Kidney (tissue), 14 donors: ENCODE measurements around the gene DIDO1. TPM values are rescaled to one million over a fixed set of nuclear protein-coding genes. Genes with fewer than 3 reads are reported as not detected.

Experiments
- DNase-seq, 5 donors: peaks; one replicate each; pipeline ENCODE4 v3.0.0-alpha.2; 2013 to 2020
- FAIRE-seq: peaks from 2 replicates; lab custom pipeline; 2012; peaks lifted over from hg19 to GRCh38; lab: Jason Lieb, UNC
- H3K27ac ChIP-seq, 2 donors: one replicate each; pipeline ENCODE4 v1.7.0; 2013; ENCODE audit warnings: low read depth in 2 of 2, low read length in 2 of 2, inconsistent platforms in 1 of 2
- H3K27me3 ChIP-seq: one replicate; pipeline ENCODE4 v1.7.1; 2013; ENCODE audit warnings: low read length, inconsistent platforms; ENCODE audit not compliant: control insufficient read depth, insufficient read depth
- H3K36me3 ChIP-seq, 3 donors: one replicate each; pipeline versions ENCODE4 v1.7.0 to v1.7.1; 2013; ENCODE audit warnings: low read length in 3 of 3, control low read depth in 1 of 3, inconsistent platforms in 1 of 3; ENCODE audit not compliant: insufficient read depth in 3 of 3, control insufficient read depth in 2 of 3
- H3K4me1 ChIP-seq, 3 donors: one replicate each; pipeline versions ENCODE4 v1.7.0 to v1.7.1; 2013; ENCODE audit warnings: low read length in 3 of 3, inconsistent platforms in 1 of 3, low read depth in 1 of 3; ENCODE audit not compliant: control insufficient read depth in 2 of 3, insufficient read depth in 2 of 3
- H3K4me3 ChIP-seq, 3 donors: one replicate each; pipeline versions ENCODE4 v1.7.0 to v1.8.1; 2013; ENCODE audit warnings: low read length in 3 of 3, control low read depth in 1 of 3, inconsistent platforms in 1 of 3
- H3K9ac ChIP-seq, 3 donors: one replicate each; pipeline versions ENCODE4 v1.7.0 to v1.7.1; 2013; ENCODE audit warnings: low read length in 3 of 3, control low read depth in 1 of 3, inconsistent platforms in 1 of 3
- H3K9me3 ChIP-seq, 3 donors: one replicate each; pipeline versions ENCODE4 v1.7.0 to v1.7.1; 2013; ENCODE audit warnings: low read length in 3 of 3, control low read depth in 1 of 3, inconsistent platforms in 1 of 3; ENCODE audit not compliant: control insufficient read depth in 2 of 3, insufficient read depth in 1 of 3
- intact Hi-C: fragments of 100-400 bp; cut with DNase I; formaldehyde crosslinking; loops from one replicate; pipeline ENCODE4 v1.11.1; 2022
- polyA plus RNA-seq: library from polyadenylated mRNA; stranded (reverse); fragments of 350-450 nt; fragmentation: Illumina TruSeq; extraction: RNeasy Lipid Tissue Mini Kit (QIAGEN cat#74804); gene quantifications from one replicate; pipeline ENCODE4 v1.2.3, GENCODE V29; 2014; ENCODE audit warnings: low read depth, low replicate concordance; ENCODE audit not compliant: insufficient read depth
- total RNA-seq: library from RNA; stranded (reverse); fragmentation: NEBNext Ultra II Directional; extraction: Animal tissue kit (Norgen Biotek cat#: 25700); gene quantifications from one replicate; pipeline ENCODE4 v1.2.1, GENCODE V29; 2021
- TF ChIP-seq, protein P1 (sequence below): IDR thresholded peaks from 3 replicates; pipeline ENCODE4 v1.5.1; 2012; ENCODE audit warnings: mild to moderate bottlenecking, moderate library complexity, borderline replicate concordance; ENCODE audit not compliant: insufficient read depth; ENCODE audit errors: extremely low read depth
- donor health status: control.
- donor health status: control.
- donor health status: control.
- donor health status: control.
- donor health status: control.
- donor health status: DM: yes; HTN: yes; CAD: no.
- donor health status: Normal renal cell carcinoma (clear cell type).

Gene DIDO1
- total and polyA plus RNA-seq, 2 donors from 2014 or later = 23.0 to 67.9 TPM

DNA sequence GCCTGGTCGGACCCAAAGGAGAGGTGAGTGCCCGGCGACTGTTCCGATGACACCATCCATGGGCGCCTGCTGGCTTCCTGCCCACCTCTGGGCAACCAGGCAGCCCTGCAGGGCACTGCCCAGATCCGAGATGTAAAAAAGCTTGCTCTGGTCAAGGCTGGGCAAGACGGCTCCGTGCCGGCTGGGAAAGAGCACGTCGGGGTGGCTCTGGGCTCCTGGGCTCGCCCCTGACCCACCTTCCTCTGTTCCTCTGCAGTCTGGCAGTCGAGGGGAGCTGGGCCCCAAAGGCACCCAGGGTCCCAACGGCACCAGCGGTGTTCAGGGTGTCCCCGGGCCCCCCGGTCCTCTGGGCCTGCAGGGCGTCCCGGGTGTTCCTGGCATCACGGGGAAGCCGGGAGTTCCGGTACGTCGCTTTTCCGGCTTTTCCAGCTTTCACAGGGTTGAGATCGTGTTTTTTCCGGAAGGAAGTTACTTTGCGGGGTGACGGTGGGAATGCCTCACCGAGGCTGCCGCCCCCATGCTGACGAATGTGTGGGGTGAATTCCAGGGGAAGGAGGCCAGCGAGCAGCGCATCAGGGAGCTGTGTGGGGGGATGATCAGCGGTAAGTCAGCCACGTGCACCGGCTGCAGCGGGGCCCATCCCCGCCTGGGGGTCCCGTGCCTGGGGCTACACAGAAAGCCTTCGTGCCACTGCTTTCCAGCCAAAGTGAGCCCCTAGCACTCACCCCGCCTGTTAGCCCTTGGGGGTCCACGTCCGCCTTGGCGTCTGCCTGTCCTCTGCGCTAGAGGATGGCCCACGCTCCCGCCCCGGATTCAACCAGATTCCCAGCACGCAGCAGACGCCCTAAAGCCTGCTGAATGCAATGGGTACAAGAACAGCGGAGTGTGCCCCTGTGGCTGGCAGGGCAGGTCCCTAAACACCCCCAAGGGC lies 90.1 kb downstream of the DIDO1 start:
- TF ChIP-seq, protein P1, sequence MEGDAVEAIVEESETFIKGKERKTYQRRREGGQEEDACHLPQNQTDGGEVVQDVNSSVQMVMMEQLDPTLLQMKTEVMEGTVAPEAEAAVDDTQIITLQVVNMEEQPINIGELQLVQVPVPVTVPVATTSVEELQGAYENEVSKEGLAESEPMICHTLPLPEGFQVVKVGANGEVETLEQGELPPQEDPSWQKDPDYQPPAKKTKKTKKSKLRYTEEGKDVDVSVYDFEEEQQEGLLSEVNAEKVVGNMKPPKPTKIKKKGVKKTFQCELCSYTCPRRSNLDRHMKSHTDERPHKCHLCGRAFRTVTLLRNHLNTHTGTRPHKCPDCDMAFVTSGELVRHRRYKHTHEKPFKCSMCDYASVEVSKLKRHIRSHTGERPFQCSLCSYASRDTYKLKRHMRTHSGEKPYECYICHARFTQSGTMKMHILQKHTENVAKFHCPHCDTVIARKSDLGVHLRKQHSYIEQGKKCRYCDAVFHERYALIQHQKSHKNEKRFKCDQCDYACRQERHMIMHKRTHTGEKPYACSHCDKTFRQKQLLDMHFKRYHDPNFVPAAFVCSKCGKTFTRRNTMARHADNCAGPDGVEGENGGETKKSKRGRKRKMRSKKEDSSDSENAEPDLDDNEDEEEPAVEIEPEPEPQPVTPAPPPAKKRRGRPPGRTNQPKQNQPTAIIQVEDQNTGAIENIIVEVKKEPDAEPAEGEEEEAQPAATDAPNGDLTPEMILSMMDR = no peak
- DNase-seq (peak; percentile 62 to 77 (median 70)), FAIRE-seq (no peak)
- Histone ChIP-seq H3K4me3 (no peak overlapping the region), H3K36me3 (no peaks in the 10 kb centered on the region), H3K9me3 (no peaks in the 10 kb centered on the region), H3K27me3 (no peaks in the 10 kb centered on the region), H3K4me1 (peaks cover 0 to 13% (median 2%) of the 10 kb centered on the region in 3 donors), H3K27ac (no peak overlapping the region), H3K9ac (no peak overlapping the region)
- intact Hi-C loops = no loop called here

DNA sequence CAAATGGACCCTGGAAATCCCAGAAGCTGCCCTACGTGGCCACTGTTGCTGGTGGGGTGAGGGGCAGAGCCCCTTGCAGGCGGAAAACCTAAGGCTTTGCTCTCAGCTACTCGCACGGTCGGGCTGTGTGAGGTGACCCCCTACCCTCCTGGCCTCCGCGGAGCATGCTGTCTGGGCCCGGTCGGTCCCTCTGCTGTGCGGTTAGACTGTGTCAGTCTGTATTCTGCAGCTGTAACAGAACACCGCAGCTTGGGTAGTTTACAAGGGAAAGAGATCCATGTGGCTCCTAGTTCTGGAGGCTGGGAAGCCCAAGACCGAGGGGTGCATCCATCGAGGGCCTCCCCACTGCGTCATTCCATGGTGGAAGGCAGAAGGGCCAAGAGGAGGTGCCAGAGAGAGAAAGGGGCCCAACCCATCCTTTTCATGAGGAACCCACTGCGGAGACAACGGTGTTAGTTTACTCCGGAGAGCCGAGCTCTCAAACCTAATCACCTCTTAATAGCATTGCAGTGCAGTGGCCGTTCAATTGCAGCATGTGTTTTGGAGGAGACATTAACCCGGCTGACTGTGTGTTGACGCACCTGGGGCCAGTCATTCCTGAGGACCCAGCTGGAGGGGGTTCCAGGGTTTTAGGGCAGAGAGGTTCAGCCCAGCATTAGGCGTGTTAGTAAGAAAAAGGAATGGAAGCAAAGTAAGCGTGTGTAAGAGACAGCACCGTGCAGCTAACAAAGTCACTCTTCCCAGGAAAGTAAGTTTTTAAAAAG lies 91.2 kb downstream of the DIDO1 start:
- no peaks in the 10 kb centered on the region for H3K36me3 ChIP-seq
- H3K9me3 ChIP-seq = no peaks in the 10 kb centered on the region
- H3K27ac ChIP-seq = no peak overlapping the region
- no peak for FAIRE-seq
- no peaks in the 10 kb centered on the region for H3K27me3 ChIP-seq
- no peak overlapping the region for H3K4me3 ChIP-seq
- peak in 1 of 5 donors; percentile 38 for DNase-seq
- H3K4me1 ChIP-seq = peaks cover 0 to 13% (median 2%) of the 10 kb centered on the region in 3 donors
- TF ChIP-seq, protein P1 = no peak
- intact Hi-C loops = no loop called here
- no peak overlapping the region for H3K9ac ChIP-seq

DNA sequence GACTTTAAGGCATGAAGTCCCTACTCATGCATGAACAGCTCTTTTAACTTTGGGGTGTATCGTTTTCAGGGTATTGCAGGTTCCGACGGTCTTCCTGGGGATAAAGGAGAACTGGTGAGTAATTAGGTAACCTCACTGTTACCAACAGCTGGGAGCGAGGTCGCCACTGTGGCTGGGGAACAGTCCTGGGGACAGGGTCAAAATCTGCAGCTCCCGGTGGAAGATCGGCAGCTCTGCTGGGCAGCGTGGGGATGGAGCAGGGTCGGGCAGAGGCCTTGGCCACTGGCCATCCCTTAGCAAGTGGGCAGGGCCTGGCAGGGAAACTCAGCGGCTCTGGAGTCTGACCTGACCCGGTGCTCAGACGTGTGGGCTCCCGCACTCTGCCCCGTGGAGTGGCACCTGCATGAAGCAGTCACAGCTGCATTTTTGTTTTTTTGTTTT lies 93.3 kb downstream of the DIDO1 start:
- Histone ChIP-seq H3K4me3 (no peak overlapping the region), H3K4me1 (peaks cover 0 to 13% (median 0%) of the 10 kb centered on the region in 3 donors), H3K36me3 (no peaks in the 10 kb centered on the region), H3K27me3 (no peaks in the 10 kb centered on the region), H3K9me3 (no peaks in the 10 kb centered on the region), H3K27ac (peak overlapping the region in 1 of 2 donors; percentile 32), H3K9ac (no peak overlapping the region)
- TF ChIP-seq, protein P1 = no peak
- intact Hi-C loops = no loop called here
- peak in 1 of 5 donors; percentile 79 for DNase-seq
- no peak for FAIRE-seq
